Measurements from ENCODE around the gene NT5M. TPM values are rescaled to one million over a fixed set of nuclear protein-coding genes. Genes with fewer than 3 reads are reported as not detected.

NT5M gene
- polyA plus RNA-seq, 2 of the 4 experiments (the other 2 are of a cell fraction) = 5.3 to 5.9 TPM

DNA sequence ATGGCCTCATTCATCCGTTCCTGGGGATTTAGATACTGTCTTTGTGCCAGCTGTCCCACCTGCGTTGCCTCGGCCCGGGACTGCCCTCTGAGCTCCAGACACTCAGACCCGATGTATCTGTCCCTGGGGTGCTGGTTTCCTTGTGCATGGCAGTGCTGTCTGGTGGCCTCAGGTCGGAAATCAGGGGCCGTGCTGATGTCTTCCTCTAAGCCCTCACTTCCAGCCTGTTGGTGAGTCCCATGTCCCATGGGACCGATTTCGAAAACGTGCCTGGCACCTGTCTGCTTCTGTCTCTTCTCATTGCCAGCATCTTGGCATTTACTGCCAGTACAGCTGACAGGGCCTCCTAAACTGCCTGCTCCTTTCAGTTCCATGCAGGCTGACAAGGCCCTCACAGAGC is 22.1 kb downstream of the NT5M start (continued):
- no peak for TF ChIP-seq RCOR1 (IDR thresholded peaks at IDR 0.05; ENCODE audit: low read depth, low read length)
- no peak for TF ChIP-seq MAZ (IDR thresholded peaks at IDR 0.05; ENCODE audit: borderline replicate concordance, low read depth, low read length)
- TF ChIP-seq, protein P1, sequence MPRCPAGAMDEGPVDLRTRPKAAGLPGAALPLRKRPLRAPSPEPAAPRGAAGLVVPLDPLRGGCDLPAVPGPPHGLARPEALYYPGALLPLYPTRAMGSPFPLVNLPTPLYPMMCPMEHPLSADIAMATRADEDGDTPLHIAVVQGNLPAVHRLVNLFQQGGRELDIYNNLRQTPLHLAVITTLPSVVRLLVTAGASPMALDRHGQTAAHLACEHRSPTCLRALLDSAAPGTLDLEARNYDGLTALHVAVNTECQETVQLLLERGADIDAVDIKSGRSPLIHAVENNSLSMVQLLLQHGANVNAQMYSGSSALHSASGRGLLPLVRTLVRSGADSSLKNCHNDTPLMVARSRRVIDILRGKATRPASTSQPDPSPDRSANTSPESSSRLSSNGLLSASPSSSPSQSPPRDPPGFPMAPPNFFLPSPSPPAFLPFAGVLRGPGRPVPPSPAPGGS (IDR thresholded peaks at IDR 0.05) = no peak
- TF ChIP-seq, protein P2, sequence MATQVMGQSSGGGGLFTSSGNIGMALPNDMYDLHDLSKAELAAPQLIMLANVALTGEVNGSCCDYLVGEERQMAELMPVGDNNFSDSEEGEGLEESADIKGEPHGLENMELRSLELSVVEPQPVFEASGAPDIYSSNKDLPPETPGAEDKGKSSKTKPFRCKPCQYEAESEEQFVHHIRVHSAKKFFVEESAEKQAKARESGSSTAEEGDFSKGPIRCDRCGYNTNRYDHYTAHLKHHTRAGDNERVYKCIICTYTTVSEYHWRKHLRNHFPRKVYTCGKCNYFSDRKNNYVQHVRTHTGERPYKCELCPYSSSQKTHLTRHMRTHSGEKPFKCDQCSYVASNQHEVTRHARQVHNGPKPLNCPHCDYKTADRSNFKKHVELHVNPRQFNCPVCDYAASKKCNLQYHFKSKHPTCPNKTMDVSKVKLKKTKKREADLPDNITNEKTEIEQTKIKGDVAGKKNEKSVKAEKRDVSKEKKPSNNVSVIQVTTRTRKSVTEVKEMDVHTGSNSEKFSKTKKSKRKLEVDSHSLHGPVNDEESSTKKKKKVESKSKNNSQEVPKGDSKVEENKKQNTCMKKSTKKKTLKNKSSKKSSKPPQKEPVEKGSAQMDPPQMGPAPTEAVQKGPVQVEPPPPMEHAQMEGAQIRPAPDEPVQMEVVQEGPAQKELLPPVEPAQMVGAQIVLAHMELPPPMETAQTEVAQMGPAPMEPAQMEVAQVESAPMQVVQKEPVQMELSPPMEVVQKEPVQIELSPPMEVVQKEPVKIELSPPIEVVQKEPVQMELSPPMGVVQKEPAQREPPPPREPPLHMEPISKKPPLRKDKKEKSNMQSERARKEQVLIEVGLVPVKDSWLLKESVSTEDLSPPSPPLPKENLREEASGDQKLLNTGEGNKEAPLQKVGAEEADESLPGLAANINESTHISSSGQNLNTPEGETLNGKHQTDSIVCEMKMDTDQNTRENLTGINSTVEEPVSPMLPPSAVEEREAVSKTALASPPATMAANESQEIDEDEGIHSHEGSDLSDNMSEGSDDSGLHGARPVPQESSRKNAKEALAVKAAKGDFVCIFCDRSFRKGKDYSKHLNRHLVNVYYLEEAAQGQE (IDR thresholded peaks at IDR 0.05) = no peak
- TF ChIP-seq, protein P3, sequence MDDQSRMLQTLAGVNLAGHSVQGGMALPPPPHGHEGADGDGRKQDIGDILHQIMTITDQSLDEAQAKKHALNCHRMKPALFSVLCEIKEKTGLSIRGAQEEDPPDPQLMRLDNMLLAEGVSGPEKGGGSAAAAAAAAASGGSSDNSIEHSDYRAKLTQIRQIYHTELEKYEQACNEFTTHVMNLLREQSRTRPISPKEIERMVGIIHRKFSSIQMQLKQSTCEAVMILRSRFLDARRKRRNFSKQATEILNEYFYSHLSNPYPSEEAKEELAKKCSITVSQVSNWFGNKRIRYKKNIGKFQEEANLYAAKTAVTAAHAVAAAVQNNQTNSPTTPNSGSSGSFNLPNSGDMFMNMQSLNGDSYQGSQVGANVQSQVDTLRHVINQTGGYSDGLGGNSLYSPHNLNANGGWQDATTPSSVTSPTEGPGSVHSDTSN (IDR thresholded peaks at IDR 0.05) = no peak
- TF ChIP-seq EP300 (IDR thresholded peaks at IDR 0.05) = no peak
- TF ChIP-seq MAFK (IDR thresholded peaks at IDR 0.05; ENCODE audit: partially characterized antibody) = no peak
- TF ChIP-seq BHLHE40 (IDR thresholded peaks at IDR 0.05; ENCODE audit: low read depth, low read length) = no peak
- no peak for TF ChIP-seq RNF2 (IDR thresholded peaks at IDR 0.05; ENCODE audit: borderline replicate concordance, low read depth)
- TF ChIP-seq HEYL (CRISPR knock-in tag; IDR thresholded peaks at IDR 0.05) = no peak
- TF ChIP-seq KDM1A (IDR thresholded peaks at IDR 0.05; ENCODE audit: low read depth) = no peak
- TF ChIP-seq, protein P4, sequence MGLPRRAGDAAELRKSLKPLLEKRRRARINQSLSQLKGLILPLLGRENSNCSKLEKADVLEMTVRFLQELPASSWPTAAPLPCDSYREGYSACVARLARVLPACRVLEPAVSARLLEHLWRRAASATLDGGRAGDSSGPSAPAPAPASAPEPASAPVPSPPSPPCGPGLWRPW (IDR thresholded peaks at IDR 0.05) = no peak

DNA sequence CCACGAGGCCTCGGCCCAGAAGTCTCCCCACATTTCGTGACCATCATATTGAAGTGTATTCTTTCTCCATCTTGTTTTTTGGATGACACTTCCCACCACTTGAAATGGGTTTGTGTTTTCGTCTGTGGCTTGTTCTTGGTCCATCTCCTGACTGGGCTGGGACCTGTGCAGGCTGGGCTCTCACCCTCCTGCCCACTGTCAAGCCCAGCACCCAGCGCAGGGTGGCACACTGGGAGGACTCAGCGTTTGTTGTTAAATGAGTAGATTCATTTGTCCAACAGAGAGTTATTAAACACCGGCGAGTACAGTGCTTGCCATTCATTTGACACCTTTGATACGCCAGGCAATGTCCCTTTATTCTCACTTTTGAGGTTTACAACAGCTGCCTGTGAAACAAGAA is 22.6 kb downstream of the NT5M start:
- Histone ChIP-seq H3K4me3 (no peak overlapping the region), H3K4me1 (no peaks in the 10 kb centered on the region), H3K4me2 (no peak overlapping the region), H3K27ac (no peak overlapping the region), H3K9me3 (no peaks in the 10 kb centered on the region)
- FAIRE-seq = no peak
- TF ChIP-seq TP53 (CRISPR knock-in tag; IDR thresholded peaks at IDR 0.05) (no peak), HOXA7 (CRISPR knock-in tag; IDR thresholded peaks at IDR 0.05) (no peak), RAD21 (conservative IDR thresholded peaks at IDR 0.05 in 1 of 2, IDR thresholded peaks at IDR 0.05 in 1 of 2) (no peak), HEYL (CRISPR knock-in tag; IDR thresholded peaks at IDR 0.05) (no peak), POLR2A (IDR thresholded peaks at IDR 0.05; ENCODE audit: low read length) (no peak), HDAC2 (IDR thresholded peaks at IDR 0.05) (no peak), SREBF2 (IDR thresholded peaks at IDR 0.05) (no peak), BHLHE40 (IDR thresholded peaks at IDR 0.05; ENCODE audit: low read depth, low read length) (no peak), RARB (CRISPR knock-in tag; IDR thresholded peaks at IDR 0.05) (no peak), ZFP36 (IDR thresholded peaks at IDR 0.05; ENCODE audit: borderline replicate concordance, partially characterized antibody) (no peak), EP300 (IDR thresholded peaks at IDR 0.05) (no peak), FOSL2 (IDR thresholded peaks at IDR 0.05) (no peak), FOSL2 (CRISPR knock-in tag; IDR thresholded peaks at IDR 0.05) (no peak), JUNB (IDR thresholded peaks at IDR 0.05) (no peak), HOXB13 (CRISPR knock-in tag; IDR thresholded peaks at IDR 0.05; ENCODE audit: low read depth) (no peak), NFE2L2 (conservative IDR thresholded peaks at IDR 0.05; ENCODE audit: low read length) (no peak), EHF (CRISPR knock-in tag; IDR thresholded peaks at IDR 0.05) (no peak)
- TF ChIP-seq, protein P5, sequence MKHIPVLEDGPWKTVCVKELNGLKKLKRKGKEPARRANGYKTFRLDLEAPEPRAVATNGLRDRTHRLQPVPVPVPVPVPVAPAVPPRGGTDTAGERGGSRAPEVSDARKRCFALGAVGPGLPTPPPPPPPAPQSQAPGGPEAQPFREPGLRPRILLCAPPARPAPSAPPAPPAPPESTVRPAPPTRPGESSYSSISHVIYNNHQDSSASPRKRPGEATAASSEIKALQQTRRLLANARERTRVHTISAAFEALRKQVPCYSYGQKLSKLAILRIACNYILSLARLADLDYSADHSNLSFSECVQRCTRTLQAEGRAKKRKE (CRISPR knock-in tag; IDR thresholded peaks at IDR 0.05; ENCODE audit: low read depth) = no peak
- TF ChIP-seq, protein P6, sequence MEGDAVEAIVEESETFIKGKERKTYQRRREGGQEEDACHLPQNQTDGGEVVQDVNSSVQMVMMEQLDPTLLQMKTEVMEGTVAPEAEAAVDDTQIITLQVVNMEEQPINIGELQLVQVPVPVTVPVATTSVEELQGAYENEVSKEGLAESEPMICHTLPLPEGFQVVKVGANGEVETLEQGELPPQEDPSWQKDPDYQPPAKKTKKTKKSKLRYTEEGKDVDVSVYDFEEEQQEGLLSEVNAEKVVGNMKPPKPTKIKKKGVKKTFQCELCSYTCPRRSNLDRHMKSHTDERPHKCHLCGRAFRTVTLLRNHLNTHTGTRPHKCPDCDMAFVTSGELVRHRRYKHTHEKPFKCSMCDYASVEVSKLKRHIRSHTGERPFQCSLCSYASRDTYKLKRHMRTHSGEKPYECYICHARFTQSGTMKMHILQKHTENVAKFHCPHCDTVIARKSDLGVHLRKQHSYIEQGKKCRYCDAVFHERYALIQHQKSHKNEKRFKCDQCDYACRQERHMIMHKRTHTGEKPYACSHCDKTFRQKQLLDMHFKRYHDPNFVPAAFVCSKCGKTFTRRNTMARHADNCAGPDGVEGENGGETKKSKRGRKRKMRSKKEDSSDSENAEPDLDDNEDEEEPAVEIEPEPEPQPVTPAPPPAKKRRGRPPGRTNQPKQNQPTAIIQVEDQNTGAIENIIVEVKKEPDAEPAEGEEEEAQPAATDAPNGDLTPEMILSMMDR (IDR thresholded peaks at IDR 0.05) = no peak
- TF ChIP-seq, protein P7, sequence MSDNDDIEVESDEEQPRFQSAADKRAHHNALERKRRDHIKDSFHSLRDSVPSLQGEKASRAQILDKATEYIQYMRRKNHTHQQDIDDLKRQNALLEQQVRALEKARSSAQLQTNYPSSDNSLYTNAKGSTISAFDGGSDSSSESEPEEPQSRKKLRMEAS (IDR thresholded peaks at IDR 0.05) = no peak
- TF ChIP-seq, protein P8, sequence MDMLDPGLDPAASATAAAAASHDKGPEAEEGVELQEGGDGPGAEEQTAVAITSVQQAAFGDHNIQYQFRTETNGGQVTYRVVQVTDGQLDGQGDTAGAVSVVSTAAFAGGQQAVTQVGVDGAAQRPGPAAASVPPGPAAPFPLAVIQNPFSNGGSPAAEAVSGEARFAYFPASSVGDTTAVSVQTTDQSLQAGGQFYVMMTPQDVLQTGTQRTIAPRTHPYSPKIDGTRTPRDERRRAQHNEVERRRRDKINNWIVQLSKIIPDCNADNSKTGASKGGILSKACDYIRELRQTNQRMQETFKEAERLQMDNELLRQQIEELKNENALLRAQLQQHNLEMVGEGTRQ (IDR thresholded peaks at IDR 0.05) = no peak
- WGBS (ENCODE audit: missing lambda C conversion rate) = 83% methylated on average over 9 of the region's 9 CpGs
- ATAC-seq = no peak
- POLR2A ChIA-PET = no interaction called here
- CTCF ChIA-PET = interaction anchor here (1.0 to 1.6 kb wide), 3 partner anchors 11 to 28 kb away, joined by 3 to 7 read pairs (median 5); no protein-coding TSS in a partner anchor
- no peak for DNase-seq (ENCODE audit: low read depth in 1 of 2, low spot score in 1 of 2)
